DOHH2 (cell line): ENCODE results near the gene PODN.

ENCODE experiments used
- H3F3A ChIP-seq: fragments of 200-600 bp; sonication (generic), shearing (Covaris generic); 2 replicates; pipeline ENCODE4 v1.6.0; 2016; ENCODE audit warnings: antibody characterized with exemption, mild to moderate bottlenecking; ENCODE audit not compliant: control insufficient read depth, insufficient read depth
- H3K27ac ChIP-seq: fragments of 200-600 bp; sonication (generic); 2 replicates; pipeline ENCODE4 v1.5.1; 2014; ENCODE audit warnings: low read depth, mild to moderate bottlenecking, low read length, moderate library complexity
- H3K27me3 ChIP-seq: fragments of 200-600 bp; sonication (generic); 2 replicates; pipeline ENCODE4 v1.6.1; 2014; ENCODE audit warnings: mild to moderate bottlenecking, low read length, mixed read lengths; ENCODE audit not compliant: control insufficient read depth
- H3K36me3 ChIP-seq: fragments of 200-600 bp; sonication (generic); 2 replicates; pipeline ENCODE4 v1.6.1; 2014; ENCODE audit warnings: mild to moderate bottlenecking, low read length, moderate library complexity, mixed read lengths; ENCODE audit not compliant: control insufficient read depth
- H3K4me1 ChIP-seq: fragments of 200-600 bp; sonication (generic); 2 replicates; pipeline ENCODE4 v1.6.1; 2014; ENCODE audit warnings: mild to moderate bottlenecking, low read length, mixed read lengths; ENCODE audit not compliant: control insufficient read depth
- H3K4me2 ChIP-seq: fragments of 200-600 bp; sonication (generic); 2 replicates; pipeline ENCODE4 v1.6.0; 2014; ENCODE audit warnings: mild to moderate bottlenecking, low read length, moderate library complexity
- H3K4me3 ChIP-seq: fragments of 200-600 bp; sonication (generic); 2 replicates; pipeline ENCODE4 v1.5.1; 2014; ENCODE audit warnings: mild to moderate bottlenecking, low read length, mixed read lengths
- H3K79me2 ChIP-seq: fragments of 200-600 bp; sonication (generic); 2 replicates; pipeline ENCODE4 v1.6.1; 2014; ENCODE audit warnings: mild to moderate bottlenecking, low read length, mixed read lengths; ENCODE audit not compliant: control insufficient read depth
- H3K9me2 ChIP-seq: fragments of 200-600 bp; sonication (generic); replicated peaks from 2 replicates; pipeline ENCODE4 v1.6.1; 2014; ENCODE audit warnings: mild to moderate bottlenecking, low read length, mixed read lengths; ENCODE audit not compliant: control insufficient read depth
- H3K9me3 ChIP-seq: fragments of 200-600 bp; sonication (generic); 2 replicates; pipeline ENCODE4 v1.6.1; 2014; ENCODE audit warnings: antibody characterized with exemption, low read length, mixed read lengths; ENCODE audit not compliant: control insufficient read depth, insufficient read depth
- H4K20me1 ChIP-seq: fragments of 200-600 bp; sonication (generic); 2 replicates; pipeline ENCODE4 v1.6.0; 2014; ENCODE audit warnings: low read depth, mild to moderate bottlenecking, antibody characterized with exemption, low read length, moderate library complexity; ENCODE audit not compliant: control insufficient read depth, insufficient read depth
- CTCF ChIP-seq: fragments of 200-600 bp; sonication (generic); IDR thresholded peaks from one replicate; pipeline ENCODE4 v1.5.1; 2014; ENCODE audit warnings: antibody characterized with exemption, mild to moderate bottlenecking, low read depth, low read length; ENCODE audit not compliant: poor library complexity, severe bottlenecking
- EZH2phosphoT487 ChIP-seq: fragments of 200-600 bp; sonication (generic); IDR thresholded peaks from 2 replicates; pipeline ENCODE4 v1.6.1; 2017; ENCODE audit warnings: borderline replicate concordance, mild to moderate bottlenecking, antibody characterized with exemption, low read length, moderate library complexity, mixed read lengths

PODN gene

GRCh38 chr1:53114581-53115400 is 52.8 kb downstream of the PODN start:
- H3K9me3 ChIP-seq, result no peaks in the 10 kb centered on the region
- H3K4me2 ChIP-seq, result no peak overlapping the region
- H3K4me1 ChIP-seq, result no peaks in the 10 kb centered on the region
- H3K36me3 ChIP-seq, result no peaks in the 10 kb centered on the region
- H3K27ac ChIP-seq, result no peak overlapping the region
- H3K27me3 ChIP-seq, result no peaks in the 10 kb centered on the region
- H4K20me1 ChIP-seq, result no peaks in the 10 kb centered on the region
- no peaks in the 10 kb centered on the region for H3K79me2 ChIP-seq
- H3K4me3 ChIP-seq, result no peak overlapping the region
- H3F3A ChIP-seq, result no peaks in the 10 kb centered on the region
- no peak for TF ChIP-seq CTCF
- no peak for TF ChIP-seq EZH2phosphoT487
- no peaks in the 10 kb centered on the region for H3K9me2 ChIP-seq

GRCh38 chr1:53115403-53116306 is 53.6 kb downstream of the PODN start:
- no peaks in the 10 kb centered on the region for H3F3A ChIP-seq
- H3K4me3 ChIP-seq, result no peak overlapping the region
- no peak for TF ChIP-seq CTCF
- no peak for TF ChIP-seq EZH2phosphoT487
- H4K20me1 ChIP-seq, result no peaks in the 10 kb centered on the region
- H3K36me3 ChIP-seq, result no peaks in the 10 kb centered on the region
- H3K79me2 ChIP-seq, result no peaks in the 10 kb centered on the region
- H3K4me2 ChIP-seq, result no peak overlapping the region
- H3K27ac ChIP-seq, result no peak overlapping the region
- no peaks in the 10 kb centered on the region for H3K9me2 ChIP-seq
- H3K4me1 ChIP-seq, result no peaks in the 10 kb centered on the region
- no peaks in the 10 kb centered on the region for H3K9me3 ChIP-seq
- no peaks in the 10 kb centered on the region for H3K27me3 ChIP-seq

- TF ChIP-seq EZH2phosphoT487 (no peak), CTCF (no peak)
- H3K9me2 ChIP-seq, result no peaks in the 10 kb centered on the region
- no peaks in the 10 kb centered on the region for H3F3A ChIP-seq
- no peak overlapping the region for H3K27ac ChIP-seq
- H3K79me2 ChIP-seq, result no peaks in the 10 kb centered on the region
- no peaks in the 10 kb centered on the region for H3K27me3 ChIP-seq
- H4K20me1 ChIP-seq, result no peaks in the 10 kb centered on the region
- H3K4me3 ChIP-seq, result no peak overlapping the region
- no peaks in the 10 kb centered on the region for H3K9me3 ChIP-seq
- no peaks in the 10 kb centered on the region for H3K36me3 ChIP-seq
- no peaks in the 10 kb centered on the region for H3K4me1 ChIP-seq
- no peak overlapping the region for H3K4me2 ChIP-seq
These were observed 54.3 kb downstream of the PODN start for GRCh38 chr1:53116307-53116810.
